ENCODE data around the gene CNP. TPM values are rescaled to one million over a fixed set of nuclear protein-coding genes. Genes with fewer than 3 reads are reported as not detected.

The CNP gene
- total RNA-seq, 1 donor from 2014 or later, result 50.5 TPM

- no peak for FAIRE-seq
- DNase-seq (ENCODE audit: low spot score in 2 of 2), result no peak
Observed at GRCh38 chr17:41939693-41940090, 26.9 kb upstream of the CNP start.

GRCh38 chr17:41941168-41941567 is 25.4 kb upstream of the CNP start:
- no peak for FAIRE-seq

GRCh38 chr17:41942626-41943373 is 23.8 kb upstream of the CNP start:
- FAIRE-seq (no peak), DNase-seq (ENCODE audit: low spot score in 2 of 2) (no peak)

More at GRCh38 chr17:41941168-41941567, 25.4 kb upstream of the CNP start:
- DNase-seq (ENCODE audit: low spot score in 2 of 2), result no peak

- DNase-seq (ENCODE audit: low spot score in 2 of 2), result no peak
- no peak for FAIRE-seq
Observed at GRCh38 chr17:41943492-41943891, 23.1 kb upstream of the CNP start.

- FAIRE-seq, result no peak
- no peak for DNase-seq (ENCODE audit: low spot score in 2 of 2)
Observed at GRCh38 chr17:41944943-41945342, 21.7 kb upstream of the CNP start.

GRCh38 chr17:41948762-41949460 is 17.7 kb upstream of the CNP start:
- DNase-seq (ENCODE audit: low spot score in 2 of 2) (no peak), FAIRE-seq (no peak)

GRCh38 chr17:41956522-41956921 is 10.1 kb upstream of the CNP start:
- no peak for FAIRE-seq
- DNase-seq (ENCODE audit: low spot score in 2 of 2), result no peak

- no peak for FAIRE-seq
- DNase-seq (ENCODE audit: low spot score in 2 of 2), result no peak
Observed at GRCh38 chr17:41957031-41957868, 9.3 kb upstream of the CNP start.

GRCh38 chr17:41957869-41958439 is 8.6 kb upstream of the CNP start:
- DNase-seq (ENCODE audit: low spot score in 2 of 2), result no peak
- no peak for FAIRE-seq

- FAIRE-seq, result no peak
Observed at GRCh38 chr17:41959030-41959335, 7.6 kb upstream of the CNP start.

GRCh38 chr17:41959336-41960095 is 7.1 kb upstream of the CNP start:
- FAIRE-seq, result no peak
- no peak for DNase-seq (ENCODE audit: low spot score in 2 of 2)

More at GRCh38 chr17:41959030-41959335, 7.6 kb upstream of the CNP start:
- no peak for DNase-seq (ENCODE audit: low spot score in 2 of 2)

- DNase-seq (ENCODE audit: low spot score in 2 of 2), result no peak
- no peak for FAIRE-seq
Observed at GRCh38 chr17:41962111-41962510, 4.5 kb upstream of the CNP start.

- DNase-seq (ENCODE audit: low spot score in 2 of 2), result peak; percentile 69 to 82
- FAIRE-seq, result no peak
Observed at GRCh38 chr17:41962768-41963434, 3.7 kb upstream of the CNP start.

GRCh38 chr17:41965694-41966462 is 717 bp upstream of the CNP start:
- FAIRE-seq (no peak), DNase-seq (ENCODE audit: low spot score in 2 of 2) (peak in 1 of 2 donors; percentile 50)

GRCh38 chr17:41967141-41967920 is 736 bp downstream of the CNP start:
- DNase-seq (ENCODE audit: low spot score in 2 of 2) (peak; percentile 65 to 78), FAIRE-seq (no peak)

GRCh38 chr17:41967921-41968578 is 1.5 kb downstream of the CNP start:
- no peak for FAIRE-seq
- DNase-seq (ENCODE audit: low spot score in 2 of 2), result no peak

- DNase-seq (ENCODE audit: low spot score in 2 of 2), result no peak
- FAIRE-seq, result no peak
Observed at GRCh38 chr17:41968676-41969075, 2.1 kb downstream of the CNP start.

Data from frontal cortex (tissue), 4 donors.